ENCODE results near the gene FHOD1.

Gene FHOD1

GRCh38 chr16:67277294-67277998 is 30.2 kb upstream of the FHOD1 start:
- no peak for DNase-seq (ENCODE audit: low read depth in 2 of 2)

- no peak for DNase-seq (ENCODE audit: low read depth in 2 of 2)
Observed at GRCh38 chr16:67275321-67275720, 28.0 kb upstream of the FHOD1 start.

- no peak for DNase-seq (ENCODE audit: low read depth in 2 of 2)
Observed at GRCh38 chr16:67271446-67271845, 24.2 kb upstream of the FHOD1 start.

- DNase-seq (ENCODE audit: low read depth in 2 of 2) = no peak
Observed at GRCh38 chr16:67270931-67271338, 23.7 kb upstream of the FHOD1 start.

GRCh38 chr16:67269766-67270165 is 22.5 kb upstream of the FHOD1 start:
- DNase-seq (ENCODE audit: low read depth in 2 of 2) = no peak

- no peak for DNase-seq (ENCODE audit: low read depth in 2 of 2)
Observed at GRCh38 chr16:67268136-67268579, 20.9 kb upstream of the FHOD1 start.

GRCh38 chr16:67265834-67266233 is 18.6 kb upstream of the FHOD1 start:
- no peak for DNase-seq (ENCODE audit: low read depth in 2 of 2)

GRCh38 chr16:67264866-67265265 is 17.6 kb upstream of the FHOD1 start:
- DNase-seq (ENCODE audit: low read depth in 2 of 2) = no peak

- no peak for DNase-seq (ENCODE audit: low read depth in 2 of 2)
Observed at GRCh38 chr16:67264277-67264676, 17.0 kb upstream of the FHOD1 start.

- no peak for DNase-seq (ENCODE audit: low read depth in 2 of 2)
Observed at GRCh38 chr16:67263201-67263600, 15.9 kb upstream of the FHOD1 start.

GRCh38 chr16:67260426-67261063 is 13.3 kb upstream of the FHOD1 start:
- DNase-seq (ENCODE audit: low read depth in 2 of 2) = no peak

GRCh38 chr16:67259705-67260104 is 12.4 kb upstream of the FHOD1 start:
- no peak for DNase-seq (ENCODE audit: low read depth in 2 of 2)

- no peak for DNase-seq (ENCODE audit: low read depth in 2 of 2)
Observed at GRCh38 chr16:67258161-67258835, 11.0 kb upstream of the FHOD1 start.

GRCh38 chr16:67257486-67258160 is 10.3 kb upstream of the FHOD1 start:
- DNase-seq (ENCODE audit: low read depth in 2 of 2) = no peak

- no peak for DNase-seq (ENCODE audit: low read depth in 2 of 2)
Observed at GRCh38 chr16:67256701-67257230, 9.5 kb upstream of the FHOD1 start.

GRCh38 chr16:67255553-67256221 is 8.4 kb upstream of the FHOD1 start:
- no peak for DNase-seq (ENCODE audit: low read depth in 2 of 2)

- no peak for DNase-seq (ENCODE audit: low read depth in 2 of 2)
Observed at GRCh38 chr16:67254801-67255552, 7.7 kb upstream of the FHOD1 start.

- no peak for DNase-seq (ENCODE audit: low read depth in 2 of 2)
Observed at GRCh38 chr16:67252609-67253497, 5.6 kb upstream of the FHOD1 start.

GRCh38 chr16:67250045-67250327 is 2.7 kb upstream of the FHOD1 start:
- no peak for DNase-seq (ENCODE audit: low read depth in 2 of 2)

Measured in activated CD8-positive, alpha-beta memory T cell treated with anti-CD3 and anti-CD28 coated beads for 4 hours (primary cell).